Mesenchymal stem cell (in vitro differentiated cells and primary cell): ENCODE measurements around the gene SNX8.

Experiments used
- DNase-seq: peaks from one replicate; pipeline ENCODE4 v3.0.0-alpha.2; 2013
- H2AFZ ChIP-seq: one replicate; pipeline ENCODE4 v1.6.1; 2013; ENCODE audit warnings: low read depth, mild to moderate bottlenecking, control low read depth, inconsistent platforms, low read length, moderate library complexity
- H2AK5ac ChIP-seq: 2 replicates; pipeline ENCODE4 v1.6.1; 2013; ENCODE audit warnings: low read length, moderate library complexity, mild to moderate bottlenecking, inconsistent platforms; ENCODE audit not compliant: severe bottlenecking
- H2BK120ac ChIP-seq: one replicate; pipeline ENCODE4 v1.6.1; 2013; ENCODE audit warnings: low read depth, mild to moderate bottlenecking, inconsistent platforms, low read length, moderate library complexity
- H2BK12ac ChIP-seq, 2 experiments: one replicate each; pipeline ENCODE4 v1.6.1; 2013; ENCODE audit warnings: inconsistent platforms in 2 of 2, low read length in 2 of 2, mild to moderate bottlenecking in 2 of 2, moderate library complexity in 2 of 2, control low read depth in 1 of 2
- H2BK15ac ChIP-seq: one replicate; pipeline ENCODE4 v1.6.1; 2013; ENCODE audit warnings: mild to moderate bottlenecking, low read depth, inconsistent platforms; ENCODE audit not compliant: poor library complexity, severe bottlenecking
- H2BK5ac ChIP-seq: 2 replicates; pipeline ENCODE4 v1.6.1; 2013; ENCODE audit warnings: low read depth, mild to moderate bottlenecking, low read length, control low read depth, inconsistent platforms; ENCODE audit not compliant: poor library complexity, severe bottlenecking
- H3K14ac ChIP-seq, 2 experiments: one replicate each; pipeline ENCODE4 v1.6.1; 2013; ENCODE audit warnings: inconsistent platforms in 2 of 2, low read length in 2 of 2, control low read depth in 1 of 2, mild to moderate bottlenecking in 1 of 2, moderate library complexity in 1 of 2
- H3K18ac ChIP-seq, 2 experiments: one replicate each; pipeline ENCODE4 v1.6.1; 2013; ENCODE audit warnings: inconsistent platforms in 2 of 2, low read length in 2 of 2, control low read depth in 1 of 2, low read depth in 1 of 2, mild to moderate bottlenecking in 1 of 2
- H3K23ac ChIP-seq, 2 experiments: one replicate each; pipeline ENCODE4 v1.6.1; 2013; ENCODE audit warnings: inconsistent platforms in 2 of 2, low read length in 2 of 2, mild to moderate bottlenecking in 2 of 2, moderate library complexity in 2 of 2, control low read depth in 1 of 2
- H3K27ac ChIP-seq: 2 replicates; pipeline ENCODE4 v1.5.1; 2013; ENCODE audit warnings: mild to moderate bottlenecking, moderate library complexity, low read length, control low read depth, inconsistent platforms; ENCODE audit not compliant: poor library complexity, severe bottlenecking
- H3K27me3 ChIP-seq, 2 experiments: 2 replicates each; pipeline versions ENCODE4 v1.6.1 to v1.7.0; 2013; ENCODE audit warnings: low read length in 2 of 2, mild to moderate bottlenecking in 2 of 2, moderate library complexity in 2 of 2, control low read depth in 1 of 2, inconsistent platforms in 1 of 2; ENCODE audit not compliant: control insufficient read depth in 1 of 2, insufficient read depth in 1 of 2
- H3K36me3 ChIP-seq, 2 experiments: 2 replicates each; pipeline versions ENCODE4 v1.6.1 to v1.7.0; 2013; ENCODE audit warnings: low read length in 2 of 2, control low read depth in 1 of 2, inconsistent platforms in 1 of 2, low read depth in 1 of 2, mild to moderate bottlenecking in 1 of 2; ENCODE audit not compliant: insufficient read depth in 2 of 2, control insufficient read depth in 1 of 2
- H3K4ac ChIP-seq, 2 experiments: one replicate each; pipeline ENCODE4 v1.6.1; 2013; ENCODE audit warnings: inconsistent platforms in 2 of 2, low read length in 2 of 2, mild to moderate bottlenecking in 2 of 2, moderate library complexity in 2 of 2, control low read depth in 1 of 2, low read depth in 1 of 2
- H3K4me1 ChIP-seq: 2 replicates; pipeline ENCODE4 v1.6.1; 2013; ENCODE audit warnings: low read depth, low read length, control low read depth; ENCODE audit not compliant: control insufficient read depth, insufficient read depth
- H3K4me2 ChIP-seq: 2 replicates; pipeline ENCODE4 v1.6.1; 2013; ENCODE audit warnings: low read length, mild to moderate bottlenecking, inconsistent platforms; ENCODE audit not compliant: poor library complexity, severe bottlenecking
- H3K4me3 ChIP-seq, 2 experiments: 2 replicates each; pipeline versions ENCODE4 v1.5.1 to v1.7.0; 2013; ENCODE audit warnings: low read length in 2 of 2, mild to moderate bottlenecking in 2 of 2, control low read depth in 1 of 2, low read depth in 1 of 2; ENCODE audit not compliant: insufficient read depth in 1 of 2
- H3K79me1 ChIP-seq: replicated peaks from 2 replicates; pipeline ENCODE4 v1.6.1; 2013; ENCODE audit warnings: mild to moderate bottlenecking, control low read depth, low read length, inconsistent platforms; ENCODE audit not compliant: poor library complexity, severe bottlenecking
- H3K9ac ChIP-seq: 2 replicates; pipeline ENCODE4 v1.7.0; 2013; ENCODE audit warnings: mild to moderate bottlenecking, low read length, moderate library complexity
- H3K9me3 ChIP-seq: 2 replicates; pipeline ENCODE4 v1.7.0; 2013; ENCODE audit warnings: mild to moderate bottlenecking, low read length; ENCODE audit not compliant: control insufficient read depth
- H4K8ac ChIP-seq: one replicate; pipeline ENCODE4 v1.6.1; 2013; ENCODE audit warnings: inconsistent platforms, mild to moderate bottlenecking, low read length, moderate library complexity
- H4K91ac ChIP-seq: one replicate; pipeline ENCODE4 v1.6.1; 2013; ENCODE audit warnings: mild to moderate bottlenecking, low read length, inconsistent platforms
- WGBS: methylation state at CpG from one replicate; pipeline ENCODE4 v1.1.7; 2013; ENCODE audit warnings: mixed read lengths; 5-methylcytosine and 5-hydroxymethylcytosine counted together

SNX8 gene

DNA sequence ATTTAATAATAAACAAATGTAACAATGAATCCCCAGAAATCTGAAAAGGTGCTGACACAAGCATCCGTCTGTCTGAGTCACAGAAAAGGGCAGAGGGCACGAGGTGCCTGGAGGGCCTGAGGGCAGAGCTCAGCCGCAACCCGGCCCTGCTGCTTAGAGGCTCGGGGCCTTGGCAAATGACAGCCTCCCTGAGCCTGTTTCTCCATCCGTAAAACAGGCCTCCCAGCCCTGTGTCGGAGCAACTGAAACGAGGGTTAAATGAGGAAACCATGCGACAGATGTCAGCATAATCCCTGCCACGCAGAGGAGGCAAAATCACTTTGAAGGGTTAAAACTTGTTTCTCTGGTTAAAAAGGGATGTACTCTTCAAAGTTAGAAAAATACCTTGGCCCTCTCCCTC, 47.3 kb downstream of the SNX8 start:
- Histone ChIP-seq H2BK15ac (no peak overlapping the region), H3K4me1 (peaks cover 21% of the 10 kb centered on the region), H3K9me3 (no peaks in the 10 kb centered on the region), H2BK120ac (no peak overlapping the region), H2BK12ac (no peak overlapping the region), H3K18ac (no peak overlapping the region), H3K4me2 (no peak overlapping the region), H4K8ac (no peak overlapping the region), H3K4me3 (no peak overlapping the region), H2BK5ac (no peak overlapping the region), H2AK5ac (no peak overlapping the region), H3K9ac (no peak overlapping the region), H3K23ac (no peak overlapping the region), H3K27me3 (no peaks in the 10 kb centered on the region), H3K79me1 (peaks cover 6% of the 10 kb centered on the region), H2AFZ (no peak overlapping the region), H4K91ac (no peak overlapping the region), H3K14ac (no peak overlapping the region), H3K4ac (no peak overlapping the region), H3K36me3 (peaks cover 31 to 39% of the 10 kb centered on the region in 2 experiments), H3K27ac (no peak overlapping the region)
- DNase-seq = peak; percentile 69
- WGBS = 34% methylated on average over 9 of the region's 10 CpGs

- peaks cover 8% of the 10 kb centered on the region for H3K79me1 ChIP-seq
- no peak overlapping the region for H2BK5ac ChIP-seq
- no peak overlapping the region for H3K14ac ChIP-seq
- H3K4ac ChIP-seq = no peak overlapping the region
- no peak overlapping the region for H2AK5ac ChIP-seq
- H2AFZ ChIP-seq = no peak overlapping the region
- no peak overlapping the region for H3K23ac ChIP-seq
- H3K9me3 ChIP-seq = no peaks in the 10 kb centered on the region
- H4K8ac ChIP-seq = no peak overlapping the region
- 99% methylated on average over 23 of the region's 23 CpGs for WGBS
- H3K4me2 ChIP-seq = no peak overlapping the region
- H3K36me3 ChIP-seq = peaks cover 36% of the 10 kb centered on the region in 2 experiments
- no peak overlapping the region for H2BK12ac ChIP-seq
- H2BK15ac ChIP-seq = no peak overlapping the region
- peaks cover 9% of the 10 kb centered on the region for H3K4me1 ChIP-seq
- DNase-seq = no peak
- H3K27ac ChIP-seq = no peak overlapping the region
- H2BK120ac ChIP-seq = no peak overlapping the region
- no peaks in the 10 kb centered on the region for H3K27me3 ChIP-seq
- H4K91ac ChIP-seq = no peak overlapping the region
- H3K4me3 ChIP-seq = no peak overlapping the region
- H3K18ac ChIP-seq = no peak overlapping the region
- H3K9ac ChIP-seq = no peak overlapping the region
These were observed 50.1 kb downstream of the SNX8 start for GRCh38 chr7:2264158-2264557.

- Histone ChIP-seq H3K9ac (no peak overlapping the region), H3K27me3 (no peaks in the 10 kb centered on the region), H4K91ac (no peak overlapping the region), H2AK5ac (no peak overlapping the region), H3K27ac (no peak overlapping the region), H2BK120ac (no peak overlapping the region), H3K79me1 (peaks cover 12% of the 10 kb centered on the region), H3K4ac (no peak overlapping the region), H3K4me3 (no peak overlapping the region), H3K36me3 (peaks cover 36 to 46% of the 10 kb centered on the region in 2 experiments), H2AFZ (no peak overlapping the region), H3K4me1 (peaks cover 14% of the 10 kb centered on the region), H3K23ac (no peak overlapping the region), H3K9me3 (no peaks in the 10 kb centered on the region), H2BK5ac (no peak overlapping the region), H3K18ac (no peak overlapping the region), H3K4me2 (no peak overlapping the region), H2BK12ac (no peak overlapping the region), H2BK15ac (no peak overlapping the region), H4K8ac (no peak overlapping the region), H3K14ac (no peak overlapping the region)
- 98% methylated on average over 18 of the region's 18 CpGs for WGBS
- DNase-seq = no peak
These were observed 51.1 kb downstream of the SNX8 start for GRCh38 chr7:2263176-2263575.

DNA sequence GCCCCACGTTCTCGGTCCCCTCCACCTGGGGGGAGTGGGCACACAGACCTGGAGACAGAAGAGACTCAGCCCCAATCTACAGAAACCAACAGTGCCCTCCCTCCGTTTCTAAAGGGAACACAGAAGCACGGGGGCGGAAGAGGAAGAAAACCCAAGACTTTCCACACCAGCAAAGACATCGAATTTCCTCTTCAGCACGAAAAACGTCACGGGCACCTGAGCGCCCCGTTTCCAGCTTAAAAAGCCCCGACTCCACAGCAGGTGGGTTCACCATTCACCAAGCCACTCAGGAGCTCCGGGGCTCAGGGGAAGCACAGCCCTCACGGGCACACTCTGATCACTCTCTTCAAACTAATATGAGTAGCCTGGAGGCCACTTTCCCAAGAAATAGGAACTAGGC, 52.6 kb downstream of the SNX8 start:
- no peak overlapping the region for H2AFZ ChIP-seq
- H2BK120ac ChIP-seq = no peak overlapping the region
- H4K8ac ChIP-seq = no peak overlapping the region
- no peak overlapping the region for H2BK12ac ChIP-seq
- no peak overlapping the region for H3K27ac ChIP-seq
- H4K91ac ChIP-seq = no peak overlapping the region
- no peaks in the 10 kb centered on the region for H3K9me3 ChIP-seq
- no peak overlapping the region for H3K18ac ChIP-seq
- no peak overlapping the region for H3K4me2 ChIP-seq
- H2BK15ac ChIP-seq = no peak overlapping the region
- no peak overlapping the region for H3K9ac ChIP-seq
- peaks cover 47 to 60% of the 10 kb centered on the region in 2 experiments for H3K36me3 ChIP-seq
- H3K27me3 ChIP-seq = no peaks in the 10 kb centered on the region
- H3K4me3 ChIP-seq = no peak overlapping the region
- no peak overlapping the region for H2AK5ac ChIP-seq
- WGBS = 96% methylated on average over 14 of the region's 14 CpGs
- no peak overlapping the region for H2BK5ac ChIP-seq
- H3K14ac ChIP-seq = no peak overlapping the region
- H3K23ac ChIP-seq = no peak overlapping the region
- peaks cover 11% of the 10 kb centered on the region for H3K4me1 ChIP-seq
- no peak overlapping the region for H3K4ac ChIP-seq
- DNase-seq = no peak
- peaks cover 12% of the 10 kb centered on the region for H3K79me1 ChIP-seq
